ENCODE measurements around the gene COQ2. TPM values are rescaled to one million over a fixed set of nuclear protein-coding genes. Genes with fewer than 3 reads are reported as not detected.

COQ2 gene
- total RNA-seq, 1 donor: 14.1 TPM

GRCh38 chr4:83320548-83320947 lies 36.0 kb upstream of the COQ2 start:
- H2AFZ ChIP-seq (ENCODE audit: low read length): peak overlapping the region; percentile 53
- DNase-seq (ENCODE audit: insufficient read length, low spot score, missing footprints): peak; percentile 80
- no peaks in the 10 kb centered on the region for H3K9me3 ChIP-seq (ENCODE audit: low read depth, low read length)
- no peaks in the 10 kb centered on the region for H3K79me2 ChIP-seq (ENCODE audit: insufficient read depth, low read length)
- H4K20me1 ChIP-seq (ENCODE audit: insufficient read depth, low read length): no peaks in the 10 kb centered on the region
- H3K27ac ChIP-seq (ENCODE audit: low read depth, low read length): no peak overlapping the region
- H3K36me3 ChIP-seq (ENCODE audit: insufficient read depth, low read length): no peaks in the 10 kb centered on the region
- peak overlapping the region; percentile 24 for H3K4me2 ChIP-seq (ENCODE audit: insufficient read depth, low read length)
- TF ChIP-seq CTCF (IDR thresholded peaks at IDR 0.05; ENCODE audit: extremely low read depth, low read depth, low read length): no peak
- H3K27me3 ChIP-seq (ENCODE audit: insufficient read depth, low read length): peaks cover 5% of the 10 kb centered on the region
- no peaks in the 10 kb centered on the region for H3K4me1 ChIP-seq (ENCODE audit: insufficient read depth, low read length)
- no peak overlapping the region for H3K4me3 ChIP-seq (ENCODE audit: insufficient read depth, low read length)

GRCh38 chr4:83318666-83319065 lies 34.1 kb upstream of the COQ2 start:
- Histone ChIP-seq H2AFZ (ENCODE audit: low read length) (no peak overlapping the region), H3K27ac (ENCODE audit: low read depth, low read length) (no peak overlapping the region), H3K27me3 (ENCODE audit: insufficient read depth, low read length) (peaks cover 3% of the 10 kb centered on the region), H3K4me3 (ENCODE audit: insufficient read depth, low read length) (no peak overlapping the region), H4K20me1 (ENCODE audit: insufficient read depth, low read length) (no peaks in the 10 kb centered on the region), H3K9me3 (ENCODE audit: low read depth, low read length) (no peaks in the 10 kb centered on the region), H3K4me1 (ENCODE audit: insufficient read depth, low read length) (no peaks in the 10 kb centered on the region), H3K79me2 (ENCODE audit: insufficient read depth, low read length) (no peaks in the 10 kb centered on the region), H3K36me3 (ENCODE audit: insufficient read depth, low read length) (no peaks in the 10 kb centered on the region), H3K4me2 (ENCODE audit: insufficient read depth, low read length) (no peak overlapping the region)
- TF ChIP-seq CTCF (IDR thresholded peaks at IDR 0.05; ENCODE audit: extremely low read depth, low read depth, low read length): no peak
- DNase-seq (ENCODE audit: insufficient read length, low spot score, missing footprints): no peak

- H4K20me1 ChIP-seq (ENCODE audit: insufficient read depth, low read length): no peaks in the 10 kb centered on the region
- H3K27me3 ChIP-seq (ENCODE audit: insufficient read depth, low read length): no peaks in the 10 kb centered on the region
- no peak for DNase-seq (ENCODE audit: insufficient read length, low spot score, missing footprints)
- H3K27ac ChIP-seq (ENCODE audit: low read depth, low read length): no peak overlapping the region
- H3K4me2 ChIP-seq (ENCODE audit: insufficient read depth, low read length): no peak overlapping the region
- TF ChIP-seq CTCF (IDR thresholded peaks at IDR 0.05; ENCODE audit: extremely low read depth, low read depth, low read length): no peak
- H3K4me3 ChIP-seq (ENCODE audit: insufficient read depth, low read length): no peak overlapping the region
- H3K79me2 ChIP-seq (ENCODE audit: insufficient read depth, low read length): no peaks in the 10 kb centered on the region
- no peaks in the 10 kb centered on the region for H3K4me1 ChIP-seq (ENCODE audit: insufficient read depth, low read length)
- no peaks in the 10 kb centered on the region for H3K9me3 ChIP-seq (ENCODE audit: low read depth, low read length)
- H3K36me3 ChIP-seq (ENCODE audit: insufficient read depth, low read length): no peaks in the 10 kb centered on the region
- H2AFZ ChIP-seq (ENCODE audit: low read length): no peak overlapping the region
These were observed 33.1 kb upstream of the COQ2 start for GRCh38 chr4:83317671-83318070.

GRCh38 chr4:83316459-83317165 lies 32.0 kb upstream of the COQ2 start:
- no peak overlapping the region for H2AFZ ChIP-seq (ENCODE audit: low read length)
- no peak for DNase-seq (ENCODE audit: insufficient read length, low spot score, missing footprints)
- no peak overlapping the region for H3K4me2 ChIP-seq (ENCODE audit: insufficient read depth, low read length)
- H4K20me1 ChIP-seq (ENCODE audit: insufficient read depth, low read length): no peaks in the 10 kb centered on the region
- H3K27ac ChIP-seq (ENCODE audit: low read depth, low read length): no peak overlapping the region
- no peaks in the 10 kb centered on the region for H3K79me2 ChIP-seq (ENCODE audit: insufficient read depth, low read length)
- no peaks in the 10 kb centered on the region for H3K4me1 ChIP-seq (ENCODE audit: insufficient read depth, low read length)
- H3K36me3 ChIP-seq (ENCODE audit: insufficient read depth, low read length): no peaks in the 10 kb centered on the region
- H3K9me3 ChIP-seq (ENCODE audit: low read depth, low read length): no peaks in the 10 kb centered on the region
- H3K4me3 ChIP-seq (ENCODE audit: insufficient read depth, low read length): no peak overlapping the region
- no peak for TF ChIP-seq CTCF (IDR thresholded peaks at IDR 0.05; ENCODE audit: extremely low read depth, low read depth, low read length)
- H3K27me3 ChIP-seq (ENCODE audit: insufficient read depth, low read length): no peaks in the 10 kb centered on the region

Data from osteoblast (primary cell).